ENCODE results near the gene ST3GAL2.
"Not testable (repeated sequence)": the region's sequence is repeated elsewhere in the genome, so short reads cannot be mapped to it uniquely, and the experiment has no call there.

ST3GAL2 gene

DNA sequence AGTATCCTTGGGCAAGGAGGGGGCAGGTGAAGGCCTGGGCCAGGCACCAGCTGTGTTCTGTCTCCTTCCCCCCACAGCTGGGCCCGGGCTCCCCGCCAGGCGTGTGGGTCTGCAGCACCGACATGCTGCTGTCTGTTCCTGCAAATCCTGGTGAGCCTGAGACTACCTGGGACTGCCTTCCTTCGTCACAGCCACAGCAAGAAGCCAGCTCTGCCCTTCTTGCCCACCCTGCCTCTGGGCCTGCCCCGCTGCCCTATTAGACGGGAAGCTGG is 27.8 kb upstream of the ST3GAL2 start:
- no peak for DNase-seq

DNA sequence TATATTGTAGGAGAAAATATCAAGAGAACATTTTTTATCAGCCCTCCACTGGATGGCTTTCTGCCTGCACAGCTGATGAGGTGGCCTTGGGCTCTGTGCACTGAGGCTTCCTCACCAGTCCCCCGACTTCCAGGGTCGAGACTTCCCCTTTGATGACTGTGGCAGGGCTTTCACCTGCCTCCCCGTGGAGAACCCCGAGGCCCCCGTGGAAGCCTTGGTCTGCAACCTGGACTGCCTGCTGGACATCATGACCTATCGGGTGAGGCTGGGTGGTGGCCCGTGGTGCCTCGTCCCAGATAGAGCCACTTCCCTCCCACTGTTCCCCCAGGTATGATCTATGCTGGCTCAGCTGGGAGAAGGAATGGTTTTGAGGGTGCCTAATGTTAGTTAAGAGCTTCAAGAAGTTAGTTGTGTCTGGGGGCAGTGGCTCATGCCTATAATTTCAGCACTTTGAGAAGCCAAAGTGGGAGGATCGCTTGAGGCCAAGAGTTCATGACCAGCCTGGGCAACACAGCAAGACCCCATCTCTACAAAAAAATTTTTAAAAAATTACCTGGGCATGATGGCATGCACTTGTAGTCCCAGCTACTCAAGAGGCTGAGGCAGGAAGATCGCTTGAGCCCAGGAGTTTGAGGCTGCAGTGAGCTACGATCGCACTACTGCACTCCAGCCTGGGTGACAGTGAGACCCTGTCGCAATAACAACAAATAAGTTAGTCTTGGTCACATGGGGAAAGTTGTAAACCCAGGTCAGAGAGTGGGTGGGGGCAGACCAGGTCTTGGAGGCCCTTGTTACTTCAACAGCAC is 27.3 kb upstream of the ST3GAL2 start:
- no peak for DNase-seq

DNA sequence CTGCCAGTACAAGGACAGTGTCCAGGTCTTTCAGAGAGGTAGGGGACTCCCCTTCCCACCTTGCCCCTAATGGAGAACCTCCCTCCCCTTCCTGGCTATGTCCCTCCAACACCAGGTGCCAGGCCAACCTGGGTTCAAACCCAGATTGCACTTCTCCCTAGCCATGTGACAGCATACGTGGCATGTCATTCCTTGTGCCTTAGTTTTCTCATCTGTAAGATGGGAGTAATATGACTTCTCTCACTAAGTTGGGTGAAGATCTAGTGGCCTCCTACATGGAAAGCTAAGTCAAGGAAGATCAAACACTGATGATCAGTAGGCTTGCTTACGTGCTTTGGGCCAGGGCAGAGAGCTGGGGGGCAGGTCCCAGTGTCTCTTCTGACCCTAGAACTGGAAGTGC is 24.3 kb upstream of the ST3GAL2 start:
- DNase-seq, result no peak

DNA sequence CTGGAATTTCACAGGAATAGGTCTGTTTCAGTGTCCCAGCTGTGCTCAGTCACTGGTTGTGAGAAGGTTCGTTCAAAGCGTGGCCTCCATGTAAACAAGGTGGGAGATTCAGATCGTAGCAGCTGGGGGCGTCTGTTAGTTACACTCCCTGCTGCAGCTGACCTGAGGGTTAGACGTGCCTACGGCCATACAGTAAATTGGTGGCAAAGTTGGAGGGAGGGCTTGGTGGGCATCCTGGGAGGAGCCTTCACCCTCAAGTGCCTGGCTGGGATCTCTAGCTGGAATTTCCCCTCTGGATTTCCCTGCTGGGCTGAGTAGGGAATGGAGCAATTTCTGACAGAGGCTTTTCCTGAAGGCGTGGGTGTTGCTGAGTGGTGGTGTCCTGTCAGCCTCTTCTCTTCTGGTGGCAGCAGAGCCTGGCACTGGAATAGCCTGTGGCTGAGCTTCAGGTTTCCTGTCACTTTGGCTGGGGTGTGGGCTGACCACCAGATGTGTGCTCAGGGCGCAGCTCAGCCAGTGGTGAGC is 21.9 kb upstream of the ST3GAL2 start:
- no peak for DNase-seq

DNA sequence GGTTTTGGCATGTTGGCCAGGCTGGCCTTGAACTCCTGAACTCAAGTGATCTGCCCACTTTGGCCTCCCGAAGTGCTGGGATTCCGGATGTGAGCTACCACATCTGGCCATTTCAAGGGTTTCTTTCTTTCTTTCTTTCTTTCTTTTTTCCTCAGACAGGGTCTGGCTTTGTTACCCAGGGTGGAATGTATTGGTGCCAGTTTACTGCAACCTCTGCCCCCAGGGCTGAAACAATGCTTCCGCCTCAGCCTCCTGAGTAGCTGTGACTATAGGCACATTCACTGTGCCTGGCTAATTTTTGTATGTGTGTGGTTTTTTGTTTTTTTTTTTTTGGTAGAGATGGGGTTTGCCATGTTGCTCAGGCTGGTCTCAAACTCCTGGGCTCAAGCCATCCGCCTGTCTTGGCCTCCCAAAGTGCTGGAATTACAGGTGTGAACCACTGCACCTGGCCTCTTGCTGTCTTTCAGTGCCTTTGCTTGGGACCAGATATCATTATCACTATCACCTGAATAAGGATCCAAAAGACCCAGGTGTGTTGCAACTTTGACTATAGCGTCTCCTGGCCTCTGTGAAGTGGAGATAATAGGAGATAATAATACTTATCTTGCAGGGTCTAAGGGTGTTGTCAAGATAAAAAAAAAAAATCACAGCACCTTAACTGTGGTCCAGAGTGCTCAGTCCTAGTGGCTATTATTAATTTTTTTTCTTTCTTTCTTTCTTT is 18.7 kb upstream of the ST3GAL2 start:
- no peak for DNase-seq

DNA sequence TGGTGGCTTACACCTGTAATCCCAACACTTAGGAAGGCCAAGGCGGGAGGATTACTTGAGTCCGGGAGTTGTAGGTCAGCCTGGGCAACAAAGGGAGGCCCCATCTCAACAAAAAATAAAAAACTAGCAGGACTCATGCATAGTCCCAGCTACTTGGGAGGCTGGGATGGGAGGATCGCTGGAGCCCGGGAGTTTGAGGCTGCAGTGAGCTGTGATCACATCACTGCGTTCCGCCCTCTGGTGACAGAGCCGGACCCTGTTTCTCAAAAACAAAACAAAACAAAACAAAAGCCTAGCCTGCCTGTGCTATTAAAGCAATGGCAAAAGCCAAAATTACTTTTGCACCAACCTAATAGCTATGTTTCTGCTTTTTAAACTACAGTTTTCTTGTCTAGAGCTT is 17.0 kb upstream of the ST3GAL2 start:
- no peak for DNase-seq

DNA sequence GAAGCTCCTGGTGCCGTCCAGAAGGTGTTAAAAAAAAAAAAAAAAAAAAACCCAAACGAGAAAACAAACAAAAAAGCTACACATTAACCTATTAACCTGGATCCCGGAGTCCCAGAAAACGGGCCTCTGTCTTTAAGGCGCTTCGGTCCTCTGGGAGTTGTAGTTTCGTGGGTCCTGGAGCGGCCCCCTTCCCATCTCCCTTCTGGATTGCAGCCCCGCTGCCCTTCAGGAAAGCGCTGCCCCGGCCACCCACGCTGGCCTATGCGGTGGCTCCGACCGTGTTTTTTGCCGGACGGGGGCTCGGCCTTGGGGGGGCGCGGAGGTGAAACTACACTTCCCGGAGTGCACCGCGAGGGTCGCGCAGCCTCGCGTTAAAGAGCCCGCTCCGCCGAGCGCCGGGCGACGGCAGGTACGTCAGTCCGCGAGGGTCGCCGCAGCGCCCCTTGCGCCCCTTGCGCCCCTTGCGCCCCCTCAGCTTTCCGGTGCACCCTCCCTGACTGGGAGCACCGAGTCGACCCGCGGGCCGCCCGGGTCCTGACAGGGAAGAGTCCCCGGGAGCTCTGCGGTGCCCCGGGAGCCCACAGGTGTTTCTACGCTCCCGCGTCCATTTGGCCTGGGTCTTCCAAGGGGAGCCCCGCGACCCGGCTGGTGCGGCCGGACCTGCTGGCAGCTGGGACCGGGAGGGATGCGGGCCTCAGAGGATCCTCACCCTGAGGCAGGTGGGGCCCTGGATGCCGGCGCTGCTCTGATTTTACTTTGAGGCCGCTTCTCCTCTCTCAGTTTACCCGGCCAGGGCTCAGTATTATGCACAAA is 15.5 kb upstream of the ST3GAL2 start, which contains the start of gene FCSK:
Gene FCSK (plus strand): TSS at position 374 of the 813 bp plus-strand sequence. CDS start 8,596 bp downstream, outside the sequence.
- DNase-seq, result no peak

DNA sequence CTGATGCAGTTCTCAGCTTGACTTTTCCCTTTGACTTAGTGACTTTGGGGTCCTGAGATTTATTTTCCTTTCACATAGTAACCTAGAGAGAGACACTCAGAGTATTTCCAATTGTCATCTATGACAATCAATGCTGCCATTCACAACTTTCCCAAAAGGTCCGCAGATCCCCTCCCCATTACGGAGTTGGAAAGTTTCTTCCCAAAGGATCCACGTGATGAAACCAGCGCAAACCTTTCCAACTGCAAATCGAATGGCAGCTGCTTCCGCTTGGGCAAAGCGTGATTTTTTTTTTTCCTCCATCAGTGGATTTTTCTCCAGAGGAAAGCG is 15.0 kb upstream of the ST3GAL2 start:
- DNase-seq, result no peak

DNA sequence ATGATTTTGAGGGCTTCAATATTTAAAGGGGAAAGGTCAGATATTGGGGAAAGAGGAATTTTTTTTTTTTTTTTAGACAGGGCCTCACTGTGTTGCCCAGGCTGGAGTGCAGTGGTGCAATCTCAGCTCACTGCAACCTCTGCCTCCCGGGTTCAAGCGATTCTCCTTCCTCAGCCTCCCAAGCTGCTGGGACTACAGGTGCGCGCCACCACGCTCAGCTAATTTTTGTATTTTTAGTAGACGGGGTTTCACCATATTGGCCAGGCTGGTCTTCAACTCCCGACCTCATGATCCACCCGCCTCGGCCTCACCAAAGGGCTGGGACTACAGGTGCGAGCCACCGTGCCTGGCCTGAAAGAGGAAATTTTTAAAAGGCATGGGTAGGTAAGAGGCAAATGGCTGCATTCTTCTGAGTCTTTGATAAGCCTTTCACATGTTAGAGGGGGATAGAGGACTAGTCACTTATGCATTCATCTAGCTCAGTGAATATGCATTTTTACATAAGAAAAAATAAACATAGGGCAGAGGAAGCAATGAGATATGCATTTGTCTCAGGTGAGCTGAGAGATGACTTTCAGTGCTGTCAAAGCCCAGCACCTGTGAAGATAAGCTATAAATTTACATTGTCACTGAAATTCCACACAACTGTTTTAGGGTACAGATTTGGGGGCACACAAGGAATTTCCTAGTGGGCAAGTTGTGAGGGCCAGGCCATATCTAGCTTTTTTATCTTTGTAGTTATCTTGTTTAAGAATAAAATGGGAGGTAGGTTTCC is 14.4 kb upstream of the ST3GAL2 start:
- no peak for DNase-seq

DNA sequence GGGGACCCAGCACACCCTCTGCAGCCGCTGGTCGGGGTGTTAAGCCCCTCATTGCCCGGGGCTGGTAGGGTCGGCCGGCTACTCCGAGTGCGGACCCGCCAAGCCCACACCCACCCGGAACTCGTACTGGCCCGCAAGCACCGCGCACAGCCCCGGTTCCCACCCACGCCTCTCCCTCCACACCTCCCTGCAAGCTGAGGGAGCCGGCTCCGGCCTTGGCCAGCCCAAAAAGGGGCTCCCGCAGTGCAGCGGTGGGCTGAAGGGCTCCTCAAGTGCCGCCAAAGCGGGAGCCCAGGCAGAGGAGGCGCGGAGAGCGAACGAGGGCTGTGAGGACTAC is 12.1 kb upstream of the ST3GAL2 start:
- DNase-seq, result not testable (repeated sequence)

DNA sequence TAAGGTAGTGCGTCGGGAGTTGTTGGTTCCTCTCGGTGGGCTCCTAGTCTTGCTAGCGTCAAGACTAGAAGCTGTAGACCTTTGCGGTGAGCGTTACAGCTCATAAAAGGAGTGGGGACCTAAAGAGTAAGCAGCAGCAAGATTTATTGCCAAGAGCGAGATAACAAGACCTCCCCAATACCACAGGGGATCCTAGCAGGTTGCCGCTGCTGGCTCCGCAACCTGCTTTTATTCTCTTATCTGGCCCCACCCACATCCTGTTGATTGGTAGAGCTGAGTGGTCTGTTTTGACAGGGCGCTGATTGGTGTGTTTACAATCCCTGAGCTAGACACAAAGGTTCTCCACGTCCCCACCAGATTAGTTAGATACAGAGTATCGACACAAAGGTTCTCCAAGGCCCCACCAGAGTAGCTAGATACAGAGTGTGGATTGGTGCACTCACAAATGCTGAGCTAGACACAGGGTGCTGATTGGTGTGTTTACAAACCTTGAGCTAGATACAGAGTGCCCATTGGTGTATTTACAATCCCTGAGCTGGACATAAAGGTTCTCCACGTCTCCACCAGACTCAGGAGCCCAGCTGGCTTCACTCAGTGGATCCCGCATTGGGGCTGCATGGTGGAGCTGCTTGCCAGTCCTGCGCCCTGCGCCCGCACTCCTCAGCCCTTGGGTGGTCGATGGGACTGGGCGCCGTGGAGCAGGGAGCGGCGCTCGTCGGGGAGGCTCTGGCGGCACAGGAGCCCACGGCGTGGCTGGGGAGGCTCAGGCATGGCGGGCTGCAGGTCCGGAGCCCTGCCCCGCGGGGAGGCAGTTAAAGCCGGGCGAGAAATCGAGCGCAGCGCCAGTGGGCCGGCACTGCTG is 11.5 kb upstream of the ST3GAL2 start:
- not testable (repeated sequence) for DNase-seq

DNA sequence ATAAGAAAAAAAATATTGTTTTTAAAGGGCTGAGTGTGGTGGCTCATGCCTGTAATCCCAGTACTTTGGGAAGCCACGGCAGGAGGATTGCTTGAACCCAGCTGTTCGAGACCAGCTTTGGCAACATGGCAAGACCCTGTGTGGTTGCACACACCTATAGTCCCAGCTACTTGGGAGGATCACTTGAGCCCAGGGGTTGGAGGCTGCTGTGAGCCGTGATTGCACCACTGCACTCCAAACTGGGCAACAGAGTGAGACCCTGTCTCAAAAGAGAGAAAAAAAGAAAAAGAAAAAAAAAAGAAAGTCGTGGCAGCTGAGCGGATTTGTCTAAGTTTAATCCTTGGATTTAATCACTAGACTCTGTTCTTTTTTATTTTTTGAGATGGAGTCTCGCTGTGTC is 9.2 kb upstream of the ST3GAL2 start:
- DNase-seq, result no peak

DNA sequence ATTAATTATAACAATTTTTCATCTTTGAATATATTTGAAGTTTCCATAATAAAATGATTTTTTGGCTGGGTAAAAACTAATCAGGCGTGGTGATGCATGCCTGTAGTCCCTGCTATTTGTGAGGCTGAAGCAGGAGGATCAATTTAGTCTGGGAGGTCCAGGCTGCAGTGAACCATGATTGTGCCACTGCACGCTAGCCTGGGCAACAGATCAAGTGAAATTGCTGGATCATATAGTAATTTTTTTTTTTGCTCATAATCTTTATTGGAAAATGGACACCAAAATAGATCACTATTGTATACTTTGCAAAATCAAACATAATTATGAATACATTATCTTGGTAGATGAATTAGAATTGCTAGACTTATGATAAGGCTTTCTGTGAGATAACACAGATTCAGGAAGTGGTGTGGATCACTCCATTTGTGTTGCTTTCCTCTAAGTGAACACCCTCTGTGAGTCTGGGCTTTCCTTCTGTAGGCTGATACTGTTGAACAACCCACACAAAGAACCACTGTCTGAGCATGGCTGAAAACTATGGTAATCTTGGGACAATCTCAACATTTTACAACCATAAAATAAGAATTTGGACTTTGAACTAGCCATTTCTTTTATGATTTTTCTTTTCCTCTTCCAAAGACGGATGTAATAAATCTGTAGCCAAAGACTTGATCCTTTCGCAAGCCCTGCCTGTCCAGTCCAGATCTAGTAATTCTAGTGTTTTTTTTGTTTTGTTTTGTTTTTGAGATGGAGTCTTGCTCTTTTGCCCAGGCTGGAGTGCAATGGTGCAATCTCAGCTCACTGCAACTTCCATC is 5.6 kb upstream of the ST3GAL2 start:
- no peak for DNase-seq

DNA sequence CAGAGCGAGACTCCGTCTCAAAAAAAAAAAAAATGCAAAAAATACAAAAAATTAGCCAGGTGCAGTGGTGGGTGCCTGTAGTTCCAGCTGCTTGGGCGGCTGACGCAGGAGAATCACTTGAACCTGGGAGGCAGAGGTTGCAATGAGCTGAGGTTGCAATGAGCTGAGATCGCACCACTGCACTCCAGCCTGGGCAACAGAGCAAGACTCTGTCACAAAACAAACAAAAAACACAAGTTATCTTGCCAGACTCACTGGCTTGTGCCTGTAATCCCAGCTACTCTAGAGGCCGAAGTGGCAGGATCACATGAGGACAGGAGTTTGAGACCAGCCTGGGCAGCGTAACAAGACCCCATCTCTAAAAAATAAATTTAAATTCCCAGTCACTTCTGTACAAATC is 3.4 kb upstream of the ST3GAL2 start:
- no peak for DNase-seq

DNA sequence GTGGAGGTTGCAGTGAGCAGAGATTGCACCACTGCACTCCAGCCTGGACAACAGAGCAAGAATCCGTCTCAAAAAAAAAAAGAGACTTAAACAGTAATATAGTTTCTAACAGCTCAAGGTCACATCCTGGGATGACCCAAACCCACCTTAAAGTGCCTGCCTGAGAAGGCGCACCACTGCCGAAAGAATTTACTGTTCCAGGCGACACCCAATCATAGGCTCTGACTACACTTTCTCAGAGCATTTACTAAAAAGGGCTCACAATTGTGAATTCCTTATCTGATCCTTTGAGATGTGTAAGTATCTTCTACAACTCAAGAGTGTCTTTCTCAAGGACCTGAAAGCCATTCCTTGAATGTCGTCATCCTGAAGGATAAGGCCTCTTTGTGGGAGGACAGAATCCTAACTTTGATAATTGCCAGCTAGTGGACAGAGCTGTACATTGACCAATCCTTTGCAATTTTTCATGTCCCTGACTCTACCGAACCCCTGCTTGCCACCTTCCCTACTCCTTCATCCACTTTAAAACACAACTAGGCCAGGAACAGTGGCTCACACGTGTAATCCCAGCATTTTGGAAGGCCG is 2.6 kb upstream of the ST3GAL2 start:
- DNase-seq, result no peak

DNA sequence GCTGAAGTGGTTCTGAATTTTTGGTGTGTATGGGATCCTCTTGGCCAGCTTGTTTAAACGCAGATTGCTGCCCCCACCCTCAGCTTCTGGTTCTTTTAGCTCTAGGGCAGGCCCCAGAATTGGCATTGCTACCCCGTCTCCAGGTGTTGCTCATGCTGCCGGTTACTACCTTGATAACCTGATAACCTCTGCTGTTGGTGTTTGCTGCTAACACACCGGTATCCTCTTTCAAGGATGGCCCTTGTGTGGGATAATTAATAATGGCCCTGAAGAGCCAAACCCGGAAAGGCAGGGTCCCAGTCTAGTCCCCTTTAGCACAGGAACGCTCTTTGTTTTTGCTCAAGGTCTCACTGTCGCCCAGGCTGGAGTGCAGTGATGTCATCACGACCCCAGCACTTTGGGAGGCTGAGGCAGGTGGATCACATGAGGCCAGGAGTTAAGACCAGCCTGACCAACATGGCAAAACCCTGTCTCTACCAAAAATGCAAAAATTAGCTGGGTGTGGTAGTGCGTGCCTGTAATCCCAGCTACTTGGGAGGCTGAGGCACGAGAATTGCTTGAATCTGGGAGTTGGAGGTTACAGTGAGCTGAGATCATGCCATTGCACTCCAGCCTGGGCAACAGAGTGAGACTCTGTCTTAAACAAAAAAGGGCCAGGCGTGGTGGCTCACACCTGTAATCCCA is 1.3 kb upstream of the ST3GAL2 start:
- no peak for DNase-seq

DNA sequence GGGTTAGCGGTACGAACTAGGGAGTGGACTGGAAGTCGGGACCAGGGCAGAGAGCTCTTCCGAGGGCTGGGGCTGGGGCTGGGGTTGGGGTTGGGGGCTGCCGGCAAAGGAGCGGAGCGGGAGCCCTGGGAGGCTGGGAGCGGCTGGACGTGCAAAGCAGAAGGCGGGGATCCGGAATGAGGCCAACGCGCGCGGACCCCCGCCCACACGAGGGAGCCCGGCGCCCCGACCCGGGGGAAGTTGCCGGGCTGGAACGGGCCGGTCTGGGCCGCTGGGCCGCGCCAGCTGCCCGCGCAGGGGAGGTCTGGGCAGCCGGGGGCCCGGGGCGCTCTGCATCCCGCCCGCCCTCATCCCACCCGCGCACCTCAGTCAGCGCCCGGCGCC is 323 bp downstream of the ST3GAL2 start:
- no peak for DNase-seq

DNA sequence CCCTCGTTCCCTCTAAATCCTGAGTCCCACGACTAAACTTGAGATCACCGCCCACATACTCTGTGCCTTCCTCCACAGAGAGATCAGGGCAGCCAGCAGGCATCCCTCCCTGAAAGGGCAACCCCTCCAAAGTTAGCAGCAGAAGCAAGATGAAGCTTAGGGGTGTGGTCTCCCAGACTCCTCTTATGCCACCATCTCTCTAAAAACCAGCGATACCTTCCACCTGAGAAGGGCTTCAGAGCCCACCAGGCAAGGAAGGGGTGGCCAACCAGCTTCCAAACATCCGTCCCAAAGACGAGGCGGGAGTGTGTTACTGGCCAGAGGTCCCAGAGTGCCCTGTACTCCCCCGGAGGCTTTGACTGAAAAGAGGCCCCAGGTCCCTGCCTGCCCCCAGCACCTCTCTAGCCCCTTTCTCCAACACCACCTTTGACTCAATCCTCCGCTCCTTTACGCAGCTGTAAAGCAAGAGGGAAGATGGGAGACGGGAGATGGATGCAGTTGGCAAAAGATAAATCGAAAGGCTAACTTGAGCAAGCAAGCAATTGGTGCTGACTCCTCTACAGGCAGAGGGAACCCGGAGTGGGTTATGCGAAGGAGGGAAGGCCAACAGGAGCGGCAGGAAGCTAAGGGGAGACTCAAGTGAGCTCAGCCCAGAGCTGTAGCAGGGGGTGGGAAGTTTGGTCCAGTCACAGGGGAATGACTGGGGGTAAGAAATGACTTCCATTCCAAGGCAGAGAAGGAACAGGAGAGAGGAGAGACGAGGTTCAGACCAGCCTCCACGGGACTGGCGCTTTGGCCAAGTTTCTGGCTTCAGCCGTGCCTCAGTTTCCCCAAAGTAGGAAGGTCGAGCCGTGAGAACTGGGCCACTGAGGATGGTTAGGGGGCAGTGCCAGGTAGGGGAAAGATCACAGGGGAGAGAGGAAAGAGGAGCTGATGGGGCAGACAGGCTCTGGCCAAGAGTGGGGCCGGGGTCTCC is 1.0 kb downstream of the ST3GAL2 start:
- DNase-seq, result no peak

DNA sequence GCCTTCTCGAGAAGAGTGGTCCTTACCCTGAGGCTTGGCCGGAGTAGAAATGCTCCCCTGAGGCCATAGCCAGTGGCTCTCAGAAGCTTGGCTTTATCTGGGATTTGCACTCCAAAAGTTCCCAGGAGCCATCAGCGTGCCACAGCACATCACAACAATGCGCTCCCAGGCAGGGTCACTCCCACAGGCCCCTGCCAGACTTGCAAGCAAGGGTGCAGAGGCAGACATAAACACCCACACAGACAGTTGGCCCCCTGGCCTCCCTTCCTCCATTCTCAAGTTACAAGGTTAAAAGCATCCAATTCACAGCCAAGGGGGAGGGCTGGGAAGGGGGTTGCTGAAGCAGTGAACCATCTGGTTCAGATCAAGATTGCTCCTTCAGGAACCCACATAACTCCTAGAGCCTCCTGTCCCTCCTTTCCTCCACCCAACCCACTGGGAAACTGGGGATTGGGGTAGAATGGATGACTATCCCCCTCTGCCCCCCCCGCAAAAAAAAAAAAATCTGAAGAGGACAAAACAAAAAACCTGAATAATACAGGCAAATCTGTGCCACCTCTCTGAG is 1.8 kb downstream of the ST3GAL2 start:
- DNase-seq, result no peak
